Activated CD8-positive, alpha-beta T cell treated with anti-CD3 and anti-CD28 coated beads for 36 hours (primary cell): ENCODE measurements around the gene PPP1R9A. TPM values are rescaled to one million over a fixed set of nuclear protein-coding genes. Genes with fewer than 3 reads are reported as not detected.

Experiments
- ATAC-seq: fragments of 200-7000 bp; cut with Tn5 transposase; one replicate; pipeline ENCODE4 v1.10.0; 2021; ENCODE audit warnings: mild to moderate bottlenecking, moderate library complexity
- CTCF ChIA-PET: fragments of 350-600 bp; sonication (Branson Sonifier 250); formaldehyde crosslinking; loops from one replicate; lab custom pipeline; 2021; ENCODE audit warnings: antibody characterized with exemption; lab: Charles Lee
- POLR2A ChIA-PET: fragments of 350-600 bp; sonication (Branson Sonifier 250); formaldehyde crosslinking; loops from one replicate; lab custom pipeline; 2021; ENCODE audit warnings: antibody characterized with exemption; lab: Charles Lee
- DNase-seq: peaks from one replicate; pipeline ENCODE4 v3.0.0-alpha.2; 2020
- H3K27ac Mint-ChIP-seq: one replicate; pipeline ENCODE4 v1.8.0; 2021; ENCODE audit warnings: mild to moderate bottlenecking, mixed read lengths
- H3K27me3 Mint-ChIP-seq: one replicate; pipeline ENCODE4 v1.8.0; 2021; ENCODE audit warnings: mixed read lengths
- H3K36me3 Mint-ChIP-seq: one replicate; pipeline ENCODE4 v1.8.0; 2021; ENCODE audit warnings: low read depth, mixed read lengths
- H3K4me1 Mint-ChIP-seq: one replicate; pipeline ENCODE4 v1.8.0; 2021; ENCODE audit warnings: low read depth, mixed read lengths
- H3K4me3 Mint-ChIP-seq: one replicate; pipeline ENCODE4 v1.8.0; 2021; ENCODE audit warnings: mild to moderate bottlenecking, moderate library complexity, mixed read lengths
- H3K9me3 Mint-ChIP-seq: one replicate; pipeline ENCODE4 v1.8.0; 2021; ENCODE audit warnings: mixed read lengths
- intact Hi-C: fragments of 100-400 bp; cut with micrococcal nuclease; formaldehyde crosslinking; loops from one replicate; pipeline ENCODE4 v1.10.0; 2022
- total RNA-seq, 2 experiments: library from RNA; stranded (reverse); gene quantifications; one replicate each; pipeline ENCODE4 v1.2.3, GENCODE V29; 2021
- TF ChIP-seq, protein P1 (sequence below): fragments of 200-600 bp; IDR thresholded peaks from one replicate; pipeline ENCODE4 v1.8.0; 2022; ENCODE audit warnings: antibody characterized with exemption, mild to moderate bottlenecking

The PPP1R9A gene
- total RNA-seq, 2 experiments from 2014 or later: 0.05 to 0.13 TPM

DNA sequence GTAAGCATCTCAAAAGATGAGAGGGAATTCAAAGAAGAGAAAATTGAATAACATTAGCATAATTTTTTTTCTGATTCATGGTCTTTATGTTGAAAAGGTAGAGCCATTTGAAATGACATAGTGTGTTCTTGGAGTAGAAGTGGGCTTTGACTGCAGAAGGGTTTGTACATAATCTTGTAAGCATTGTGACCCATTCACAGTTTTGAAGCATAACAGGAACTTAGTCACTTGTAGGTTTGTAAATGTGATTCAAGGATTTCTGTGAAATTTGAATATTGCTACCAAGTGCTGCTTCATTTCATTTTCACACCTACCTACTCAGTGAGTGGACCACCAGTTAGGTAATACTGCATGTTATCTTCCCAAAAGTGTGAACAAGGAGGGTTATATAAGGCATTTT, 348.3 kb downstream of the PPP1R9A start:
- POLR2A ChIA-PET: no interaction called here
- Mint-ChIP-seq H3K4me3 (no peak overlapping the region), H3K9me3 (no peaks in the 10 kb centered on the region), H3K27ac (no peak overlapping the region), H3K27me3 (peaks cover 7% of the 10 kb centered on the region), H3K4me1 (no peaks in the 10 kb centered on the region), H3K36me3 (no peaks in the 10 kb centered on the region)
- TF ChIP-seq, protein P1, sequence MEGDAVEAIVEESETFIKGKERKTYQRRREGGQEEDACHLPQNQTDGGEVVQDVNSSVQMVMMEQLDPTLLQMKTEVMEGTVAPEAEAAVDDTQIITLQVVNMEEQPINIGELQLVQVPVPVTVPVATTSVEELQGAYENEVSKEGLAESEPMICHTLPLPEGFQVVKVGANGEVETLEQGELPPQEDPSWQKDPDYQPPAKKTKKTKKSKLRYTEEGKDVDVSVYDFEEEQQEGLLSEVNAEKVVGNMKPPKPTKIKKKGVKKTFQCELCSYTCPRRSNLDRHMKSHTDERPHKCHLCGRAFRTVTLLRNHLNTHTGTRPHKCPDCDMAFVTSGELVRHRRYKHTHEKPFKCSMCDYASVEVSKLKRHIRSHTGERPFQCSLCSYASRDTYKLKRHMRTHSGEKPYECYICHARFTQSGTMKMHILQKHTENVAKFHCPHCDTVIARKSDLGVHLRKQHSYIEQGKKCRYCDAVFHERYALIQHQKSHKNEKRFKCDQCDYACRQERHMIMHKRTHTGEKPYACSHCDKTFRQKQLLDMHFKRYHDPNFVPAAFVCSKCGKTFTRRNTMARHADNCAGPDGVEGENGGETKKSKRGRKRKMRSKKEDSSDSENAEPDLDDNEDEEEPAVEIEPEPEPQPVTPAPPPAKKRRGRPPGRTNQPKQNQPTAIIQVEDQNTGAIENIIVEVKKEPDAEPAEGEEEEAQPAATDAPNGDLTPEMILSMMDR: no peak
- DNase-seq (no peak), ATAC-seq (no peak)
- intact Hi-C loops: no loop called here
- CTCF ChIA-PET: no interaction called here

DNA sequence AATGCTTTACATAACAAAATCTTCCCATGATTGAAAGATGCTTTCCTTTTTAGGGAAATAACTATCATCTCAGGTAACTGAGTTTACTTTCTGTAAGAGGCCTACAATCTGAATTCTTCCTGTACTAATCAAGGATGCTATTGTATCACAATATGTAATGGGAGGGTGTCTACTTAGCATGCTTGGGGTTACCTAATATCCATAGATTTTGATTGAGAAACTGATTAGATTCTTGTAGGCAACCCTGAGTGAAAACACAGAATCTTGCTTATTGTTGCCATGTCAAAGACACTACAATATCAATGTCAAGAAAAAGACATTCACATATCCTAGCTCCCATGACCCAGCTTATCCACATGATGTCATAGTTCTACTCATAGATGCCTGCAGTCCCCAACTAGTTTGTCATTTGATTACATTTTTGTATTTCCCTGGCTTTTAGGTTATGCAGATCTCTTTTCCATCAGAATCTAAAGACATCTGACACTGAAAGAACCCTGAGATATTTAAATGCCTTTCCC, 354.6 kb downstream of the PPP1R9A start:
- ChIA-PET POLR2A (no interaction called here), CTCF (no interaction called here)
- Mint-ChIP-seq H3K27me3 (peaks cover 2% of the 10 kb centered on the region), H3K4me3 (no peak overlapping the region), H3K9me3 (no peaks in the 10 kb centered on the region), H3K4me1 (no peaks in the 10 kb centered on the region), H3K27ac (no peak overlapping the region), H3K36me3 (no peaks in the 10 kb centered on the region)
- DNase-seq (no peak), ATAC-seq (no peak)
- TF ChIP-seq, protein P1: no peak
- intact Hi-C loops: no loop called here

DNA sequence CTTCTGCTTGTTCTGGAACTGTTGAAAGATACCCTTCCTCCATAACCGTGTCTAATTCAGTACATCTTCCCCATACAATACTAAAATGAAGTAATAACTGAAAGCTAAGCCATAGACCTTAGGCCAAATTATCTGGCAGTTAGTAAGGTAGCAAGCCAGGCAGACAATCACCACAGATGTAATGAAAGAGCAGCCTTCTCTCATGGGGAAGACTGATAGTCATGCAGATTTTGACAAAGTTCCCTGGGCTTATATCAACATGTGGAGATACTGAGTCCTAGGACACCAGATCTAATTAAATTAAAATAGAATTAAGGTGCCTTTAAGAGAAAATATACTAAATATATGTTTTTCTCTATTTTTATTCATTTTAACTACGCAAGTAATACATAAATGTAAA, 355.5 kb downstream of the PPP1R9A start:
- Mint-ChIP-seq H3K4me1 (no peaks in the 10 kb centered on the region), H3K27me3 (peaks cover 2% of the 10 kb centered on the region), H3K4me3 (no peak overlapping the region), H3K36me3 (no peaks in the 10 kb centered on the region), H3K27ac (no peak overlapping the region), H3K9me3 (no peaks in the 10 kb centered on the region)
- ChIA-PET CTCF (no interaction called here), POLR2A (no interaction called here)
- intact Hi-C loops: no loop called here
- TF ChIP-seq, protein P1: no peak
- ATAC-seq: no peak
- DNase-seq: no peak

DNA sequence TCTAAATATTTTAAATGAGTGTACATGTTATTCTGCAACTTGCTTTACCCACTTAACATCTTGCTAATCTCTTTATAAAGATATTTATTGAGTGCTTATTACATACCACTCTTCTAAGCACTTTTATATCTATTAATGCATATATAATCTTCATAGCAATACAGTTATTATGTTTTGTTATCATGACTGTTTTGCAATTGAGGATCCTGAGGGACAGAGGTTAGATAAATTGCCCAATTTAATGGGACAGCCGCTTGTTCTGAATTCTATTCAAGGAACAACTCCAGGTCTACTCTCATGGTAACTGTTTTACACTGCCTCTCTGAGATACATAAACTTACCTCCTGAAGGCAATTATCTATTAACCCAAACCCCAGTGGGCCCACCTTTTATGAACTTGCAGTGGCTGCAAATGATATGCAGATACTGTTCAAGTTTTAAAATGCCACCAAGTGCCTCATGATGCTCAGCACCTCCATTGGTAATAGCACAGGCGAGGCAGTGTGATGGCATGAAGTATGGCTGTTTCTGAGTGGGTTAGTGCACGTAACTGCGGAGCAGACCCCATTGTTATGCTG, 356.5 kb downstream of the PPP1R9A start:
- H3K4me1 Mint-ChIP-seq: no peaks in the 10 kb centered on the region
- ChIA-PET CTCF (no interaction called here), POLR2A (no interaction called here)
- no peak overlapping the region for H3K4me3 Mint-ChIP-seq
- intact Hi-C loops: no loop called here
- H3K27ac Mint-ChIP-seq: no peak overlapping the region
- H3K27me3 Mint-ChIP-seq: peaks cover 3% of the 10 kb centered on the region
- TF ChIP-seq, protein P1: no peak
- H3K36me3 Mint-ChIP-seq: no peaks in the 10 kb centered on the region
- ATAC-seq: no peak
- DNase-seq: no peak
- no peaks in the 10 kb centered on the region for H3K9me3 Mint-ChIP-seq

DNA sequence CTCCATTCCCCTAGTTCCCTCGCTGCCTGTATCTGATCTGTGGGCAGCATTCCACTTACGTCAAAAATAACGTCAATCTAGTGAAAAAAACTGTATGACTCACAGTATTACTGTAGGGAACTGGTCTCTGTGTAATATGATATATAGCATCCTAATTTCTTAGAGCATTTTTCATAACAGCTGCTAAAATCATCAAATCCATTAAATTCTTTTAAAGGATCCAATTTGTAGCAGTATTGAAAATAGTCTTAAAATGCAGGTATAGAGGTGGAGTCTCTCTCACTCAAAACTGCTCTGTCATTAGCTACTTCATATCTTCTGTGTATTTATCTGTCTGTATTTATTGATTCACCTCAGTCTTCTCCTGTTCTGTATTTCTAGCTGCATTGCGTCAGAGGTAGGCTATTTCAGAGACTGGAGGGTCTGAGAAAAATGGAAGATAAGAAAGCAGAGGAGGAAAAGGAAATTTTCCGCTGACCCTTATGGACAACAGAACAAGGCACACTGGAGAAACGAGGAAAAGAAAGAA, 357.0 kb downstream of the PPP1R9A start:
- no peak overlapping the region for H3K27ac Mint-ChIP-seq
- ChIA-PET CTCF (interaction anchor here (1.4 kb wide), 1 partner anchor 18 kb away, joined by 4 read pairs; no protein-coding TSS in a partner anchor), POLR2A (no interaction called here)
- TF ChIP-seq, protein P1: no peak
- DNase-seq (no peak), ATAC-seq (no peak)
- H3K4me3 Mint-ChIP-seq: no peak overlapping the region
- intact Hi-C loops: no loop called here
- no peaks in the 10 kb centered on the region for H3K4me1 Mint-ChIP-seq
- H3K36me3 Mint-ChIP-seq: no peaks in the 10 kb centered on the region
- H3K9me3 Mint-ChIP-seq: no peaks in the 10 kb centered on the region
- peaks cover 3% of the 10 kb centered on the region for H3K27me3 Mint-ChIP-seq
